GM12878 (cell line): ENCODE results near the gene KRTAP3-2. TPM values are rescaled to one million over a fixed set of nuclear protein-coding genes. Genes with fewer than 3 reads are reported as not detected.

Source experiments
- ATAC-seq: fragments of 200-7000 bp; cut with Tn5 transposase; 3 replicates; pipeline ENCODE4 v1.9.1; 2020; ENCODE audit warnings: mild to moderate bottlenecking, moderate library complexity
- BruUV-seq: library from RNA; stranded (reverse); fragments of 400-500 nt; replicated peaks from 2 replicates; lab custom pipeline; 2021; lab: Mats Ljungman, UMichigan
- CTCF ChIA-PET: fragments of 300-600 bp; sonication (Branson Sonifier 250); formaldehyde crosslinking; extraction: SDS; loops from one replicate; lab custom pipeline; 2021; ENCODE audit warnings: inconsistent platforms; lab: Yijun Ruan, JAX
- POLR2A ChIA-PET: fragments of 350-600 bp; formaldehyde crosslinking; extraction: SDS; loops from one replicate; lab custom pipeline; 2021; ENCODE audit warnings: inconsistent platforms; lab: Charles Lee
- RAD21 ChIA-PET: fragments of 300-600 bp; sonication (Branson Sonifier 250); formaldehyde crosslinking; loops from one replicate; lab custom pipeline; 2023; ENCODE audit warnings: antibody characterized with exemption; ENCODE audit not compliant: unreplicated experiment; lab: Charles Lee
- SMC1A ChIA-PET: fragments of 300-600 bp; sonication (Branson Sonifier 250); formaldehyde crosslinking; loops from one replicate; lab custom pipeline; 2023; ENCODE audit not compliant: unreplicated experiment, uncharacterized antibody; lab: Charles Lee
- DNase-seq: peaks from one replicate; pipeline ENCODE4 v3.0.0-alpha.2; 2011; ENCODE audit warnings: low read depth, low spot score
- FAIRE-seq: peaks from 3 replicates; lab custom pipeline; 2011; peaks lifted over from hg19 to GRCh38; lab: Jason Lieb, UNC
- H2AFZ ChIP-seq: 2 replicates; pipeline ENCODE4 v1.6.0; 2011; ENCODE audit warnings: low read depth, low read length, control low read depth; ENCODE audit not compliant: control insufficient read depth
- H3K27ac ChIP-seq: 2 replicates; pipeline ENCODE4 v1.5.1; 2011; ENCODE audit warnings: control low read depth; ENCODE audit not compliant: control insufficient read depth, insufficient read depth
- H3K27me3 ChIP-seq, 2 experiments: replicated peaks in 1 of 2; 2 replicates each; pipeline versions ENCODE4 v1.6.0 to v1.6.1; 2011; ENCODE audit warnings: low read length in 1 of 2; ENCODE audit not compliant: control insufficient read depth in 2 of 2, insufficient read depth in 2 of 2
- H3K36me3 ChIP-seq, 2 experiments: 2 replicates each; pipeline ENCODE4 v1.5.1; 2011; ENCODE audit warnings: low read length in 1 of 2; ENCODE audit not compliant: control insufficient read depth in 2 of 2, insufficient read depth in 2 of 2
- H3K4me1 ChIP-seq: 2 replicates; pipeline ENCODE4 v1.6.1; 2011; ENCODE audit warnings: mild to moderate bottlenecking, low read length, moderate library complexity, mixed read lengths; ENCODE audit not compliant: control insufficient read depth, insufficient read depth
- H3K4me2 ChIP-seq: 2 replicates; pipeline ENCODE4 v1.6.0; 2011; ENCODE audit warnings: control low read depth; ENCODE audit not compliant: control insufficient read depth, insufficient read depth
- H3K4me3 ChIP-seq: fragments of 200-600 bp; sonication (generic); 2 replicates; pipeline ENCODE4 v1.5.1; 2016
- H3K79me2 ChIP-seq: 2 replicates; pipeline ENCODE4 v1.6.0; 2011; ENCODE audit warnings: low read length; ENCODE audit not compliant: control insufficient read depth, insufficient read depth
- H3K9ac ChIP-seq: 2 replicates; pipeline ENCODE4 v1.8.0; 2011; ENCODE audit warnings: low read length, control low read depth, mixed read lengths; ENCODE audit not compliant: control insufficient read depth, insufficient read depth
- H3K9me3 ChIP-seq: replicated peaks from 3 replicates; pipeline ENCODE4 v1.5.1; 2011; ENCODE audit warnings: mild to moderate bottlenecking, low read length; ENCODE audit not compliant: control insufficient read depth, insufficient read depth
- H4K20me1 ChIP-seq: 2 replicates; pipeline ENCODE4 v1.6.0; 2011; ENCODE audit not compliant: control insufficient read depth, insufficient read depth
- ASH2L ChIP-seq: fragments of 300-600, 200-600 bp; sonication (generic); IDR thresholded peaks from 2 replicates; pipeline ENCODE4 v1.6.1; 2017; ENCODE audit warnings: low read depth, mild to moderate bottlenecking, borderline replicate concordance
- BMI1 ChIP-seq: fragments of 450-650 bp; IDR thresholded peaks from 2 replicates; pipeline ENCODE4 v1.6.1; 2016; ENCODE audit warnings: mild to moderate bottlenecking, moderate library complexity, borderline replicate concordance
- CREB1 ChIP-seq: IDR thresholded peaks from 2 replicates; pipeline ENCODE4 v1.6.1; 2012; ENCODE audit warnings: low read depth, mild to moderate bottlenecking, inconsistent platforms
- EED ChIP-seq: sonication (generic); IDR thresholded peaks from 2 replicates; pipeline ENCODE4 v1.6.1; 2016; ENCODE audit warnings: antibody characterized with exemption, low read depth
- ETV6 ChIP-seq, 2 experiments: fragments of 450-650 bp in 1 of 2; IDR thresholded peaks in 1 of 2; conservative IDR thresholded peaks in 1 of 2; 2 replicates each; pipeline ENCODE4 v1.6.1; 2014; ENCODE audit warnings: antibody characterized with exemption in 1 of 2, borderline replicate concordance in 1 of 2, low read depth in 1 of 2, mild to moderate bottlenecking in 1 of 2, moderate library complexity in 1 of 2
- FOXK2 ChIP-seq: fragments of 450-650 bp; IDR thresholded peaks from 2 replicates; pipeline ENCODE4 v1.6.1; 2017; ENCODE audit warnings: mild to moderate bottlenecking, moderate library complexity
- GATAD2B ChIP-seq: fragments of 450-650 bp; conservative IDR thresholded peaks from 2 replicates; pipeline ENCODE4 v1.6.1; 2017; ENCODE audit warnings: low read depth, mild to moderate bottlenecking, moderate library complexity
- MLLT1 ChIP-seq: fragments of 450-650 bp; IDR thresholded peaks from 2 replicates; pipeline ENCODE4 v1.6.1; 2016; ENCODE audit warnings: mild to moderate bottlenecking
- MYC ChIP-seq: IDR thresholded peaks from 2 replicates; pipeline ENCODE4 v1.6.1; 2011; ENCODE audit warnings: mild to moderate bottlenecking, low read length, moderate library complexity, inconsistent platforms; ENCODE audit not compliant: insufficient read depth, insufficient replicate concordance, insufficient read length, severe bottlenecking
- NR2C2 ChIP-seq: IDR thresholded peaks from 2 replicates; pipeline ENCODE4 v1.6.1; 2011; ENCODE audit warnings: borderline replicate concordance, low read depth; ENCODE audit not compliant: control insufficient read depth, insufficient read length
- PBX3 ChIP-seq: IDR thresholded peaks from 2 replicates; pipeline ENCODE4 v1.6.1; 2011; ENCODE audit warnings: mild to moderate bottlenecking, low read depth, low read length, moderate library complexity; ENCODE audit not compliant: insufficient replicate concordance
- SKIL ChIP-seq: fragments of 450-650 bp; IDR thresholded peaks from 2 replicates; pipeline ENCODE4 v1.6.1; 2017; ENCODE audit warnings: mild to moderate bottlenecking, low read depth, inconsistent platforms; ENCODE audit not compliant: poor library complexity, severe bottlenecking
- SMAD1 ChIP-seq: fragments of 450-650 bp; IDR thresholded peaks from 2 replicates; pipeline ENCODE4 v1.6.1; 2018; ENCODE audit warnings: mild to moderate bottlenecking, low read depth; ENCODE audit not compliant: partially characterized antibody
- SP1 ChIP-seq: IDR thresholded peaks from one replicate; pipeline ENCODE4 v1.6.1; 2011; ENCODE audit warnings: low read depth, low read length
- USF1 ChIP-seq: IDR thresholded peaks from 2 replicates; pipeline ENCODE4 v1.6.1; 2011; ENCODE audit warnings: borderline replicate concordance, low read depth, mild to moderate bottlenecking, moderate library complexity, mixed read lengths, low read length; ENCODE audit not compliant: insufficient read depth; ENCODE audit errors: extremely low read length
- ZNF24 ChIP-seq: fragments of 450-650 bp; IDR thresholded peaks from 2 replicates; pipeline ENCODE4 v1.6.1; 2017; ENCODE audit warnings: antibody characterized with exemption, mild to moderate bottlenecking
- WGBS: methylation state at CpG from one replicate; pipeline ENCODE4 v1.1.6; 2016; ENCODE audit warnings: low lambda C conversion rate; ENCODE audit not compliant: insufficient replicate concordance, insufficient coverage; ENCODE audit errors: missing lambda C conversion rate; 5-methylcytosine and 5-hydroxymethylcytosine counted together
- in situ Hi-C: fragments of 300-500 bp; cut with MboI; formaldehyde crosslinking; loops from 9 replicates; pipeline ENCODE4 v1.14.3; 2018; ENCODE audit warnings: mixed read lengths
- intact Hi-C: fragments of 100-400 bp; cut with micrococcal nuclease; formaldehyde crosslinking; loops from one replicate; pipeline ENCODE4 v1.14.2; 2022; ENCODE audit not compliant: unreplicated experiment
- polyA plus RNA-seq, 11 experiments: library from polyadenylated mRNA; depleted of rRNA in 4 of 11; unstranded in 6 of 11; stranded (reverse) in 5 of 11; fragments of >200 nt; fragmentation: Nextera tagmentation in 4 of 11; fragmentation: Illumina TruSeq in 1 of 11; extraction: Ambion mirVana in 4 of 11; extraction: Trizol in 1 of 11; gene quantifications; 1 replicate in 1 of 11; 2 replicates in 10 of 11; pipeline versions ENCODE4 v1.2.1 to v1.2.3, GENCODE V29; 2011 to 2016; ENCODE audit warnings: inconsistent platforms in 2 of 11, missing spikeins in 2 of 11, low read depth in 1 of 11
- total RNA-seq, 4 experiments: library from RNA; depleted of rRNA in 3 of 4; stranded (reverse); fragments of >200 nt in 3 of 4; fragmentation: Illumina TruSeq in 1 of 4; extraction: Trizol in 1 of 4; gene quantifications; 2 replicates each; pipeline versions ENCODE4 v1.2.1 to v1.2.3, GENCODE V29; 2013 to 2021

Gene KRTAP3-2
- total and polyA plus RNA-seq, 10 of the 15 experiments (the other 5 are each of a cell fraction or from before 2014, with no cell fraction given), result not detected

GRCh38 chr17:41009936-41010335 lies 10.2 kb upstream of the KRTAP3-2 start:
- Histone ChIP-seq H3K9me3 (no peaks in the 10 kb centered on the region), H3K4me2 (no peak overlapping the region), H3K79me2 (no peaks in the 10 kb centered on the region), H2AFZ (no peak overlapping the region), H3K4me3 (no peak overlapping the region), H3K9ac (no peak overlapping the region), H3K27me3 (peaks cover 0 to 3% of the 10 kb centered on the region in 2 experiments; a peak in 2 of 4 replicates), H3K4me1 (no peaks in the 10 kb centered on the region), H3K27ac (no peak overlapping the region), H3K36me3 (no peaks in the 10 kb centered on the region), H4K20me1 (no peaks in the 10 kb centered on the region)
- intact Hi-C loops (no loop called here), in situ Hi-C loops (no loop called here)
- no peak for TF ChIP-seq GATAD2B
- TF ChIP-seq MYC, result no peak
- no peak for TF ChIP-seq BMI1
- no peak for TF ChIP-seq FOXK2
- no peak for TF ChIP-seq USF1
- TF ChIP-seq NR2C2, result no peak
- no peak for TF ChIP-seq SP1
- no peak for TF ChIP-seq SKIL
- TF ChIP-seq MLLT1, result no peak
- no peak for TF ChIP-seq ZNF24
- TF ChIP-seq CREB1, result no peak
- no peak for TF ChIP-seq PBX3
- TF ChIP-seq ASH2L, result no peak
- TF ChIP-seq EED, result no peak
- TF ChIP-seq ETV6 (conservative IDR thresholded peaks at IDR 0.05 in 1 of 2, IDR thresholded peaks at IDR 0.05 in 1 of 2; ENCODE audit: borderline replicate concordance in 1 of 2, low read depth in 1 of 2), result no peak
- no peak for TF ChIP-seq SMAD1
- ATAC-seq, result no peak
- DNase-seq, result no peak
- 0% methylated on average over 1 of the region's 1 CpG for WGBS
- ChIA-PET SMC1A (no interaction called here), RAD21 (no interaction called here), CTCF (interaction anchor here (0.8 kb wide), 1 partner anchor 45 kb away, joined by 3 read pairs; no protein-coding TSS in a partner anchor), POLR2A (no interaction called here)
- no TSS peak for BruUV-seq
- no peak for FAIRE-seq
